A673 (cell line): Measurements from ENCODE around the gene KIF9. TPM values are rescaled to one million over a fixed set of nuclear protein-coding genes. Genes with fewer than 3 reads are reported as not detected.
"Not testable (repeated sequence)": the region's sequence is repeated elsewhere in the genome, so short reads cannot be mapped to it uniquely, and the experiment has no call there.

Experiments used
- BruUV-seq: library from RNA; stranded (reverse); fragments of 400-500 nt; replicated peaks from 2 replicates; lab custom pipeline; 2021; lab: Mats Ljungman, UMichigan
- CTCF ChIA-PET: fragments of 300-600 bp; sonication (Branson Sonifier 250); formaldehyde crosslinking; loops from one replicate; lab custom pipeline; 2022; ENCODE audit warnings: antibody characterized with exemption; lab: Charles Lee
- POLR2A ChIA-PET: fragments of 300-600 bp; sonication (Branson Sonifier 250); formaldehyde crosslinking; loops from one replicate; lab custom pipeline; 2022; ENCODE audit warnings: antibody characterized with exemption; ENCODE audit not compliant: low non-redundant PET; lab: Charles Lee
- DNase-seq: peaks from one replicate; pipeline ENCODE4 v3.0.0-alpha.2; 2015; ENCODE audit warnings: low spot score
- H3K27ac ChIP-seq: fragments of 200-600 bp; sonication (generic); 2 replicates; pipeline ENCODE4 v1.5.1; 2016; ENCODE audit warnings: mixed run types, low read depth, mild to moderate bottlenecking, mixed read lengths, antibody characterized with exemption, low read length; ENCODE audit not compliant: poor library complexity, severe bottlenecking
- H3K27me3 ChIP-seq: fragments of 200-600 bp; sonication (generic); replicated peaks from 2 replicates; pipeline ENCODE4 v1.6.1; 2017; ENCODE audit warnings: mixed run types, low read depth, mild to moderate bottlenecking, mixed read lengths, antibody characterized with exemption, low read length; ENCODE audit not compliant: insufficient read depth, poor library complexity
- H3K36me3 ChIP-seq: fragments of 200-600 bp; sonication (generic); 2 replicates; pipeline ENCODE4 v1.6.1; 2016; ENCODE audit warnings: mixed run types, mild to moderate bottlenecking, mixed read lengths, antibody characterized with exemption, low read length; ENCODE audit not compliant: insufficient read depth, poor library complexity, severe bottlenecking
- H3K4me1 ChIP-seq: fragments of 200-600 bp; sonication (generic); 2 replicates; pipeline ENCODE4 v1.6.1; 2017; ENCODE audit warnings: mixed run types, mild to moderate bottlenecking, mixed read lengths, antibody characterized with exemption, low read length; ENCODE audit not compliant: insufficient read depth, poor library complexity, severe bottlenecking
- H3K4me3 ChIP-seq: fragments of 200-600 bp; sonication (generic); 2 replicates; pipeline ENCODE4 v1.5.1; 2016; ENCODE audit warnings: low read depth, mixed run types, mild to moderate bottlenecking, mixed read lengths, low read length; ENCODE audit not compliant: poor library complexity, severe bottlenecking
- H3K9me3 ChIP-seq: fragments of 200-600 bp; sonication (generic); 2 replicates; pipeline ENCODE4 v1.6.1; 2016; ENCODE audit warnings: mixed run types, low read depth, mild to moderate bottlenecking, mixed read lengths, antibody characterized with exemption, low read length; ENCODE audit not compliant: poor library complexity, severe bottlenecking
- CTCF ChIP-seq: fragments of 300-800, 200-600 bp; sonication (generic); conservative IDR thresholded peaks from 2 replicates; pipeline ENCODE4 v1.5.1; 2017; ENCODE audit warnings: low read depth, mild to moderate bottlenecking, antibody characterized with exemption, low read length, moderate library complexity, mixed read lengths
- EZH2 ChIP-seq: fragments of 200-600 bp; sonication (generic); IDR thresholded peaks from 2 replicates; pipeline ENCODE4 v1.6.1; 2017; ENCODE audit warnings: borderline replicate concordance, low read depth, mild to moderate bottlenecking, mixed read lengths, antibody characterized with exemption, low read length; ENCODE audit not compliant: poor library complexity, severe bottlenecking
- intact Hi-C: fragments of 100-400 bp; cut with micrococcal nuclease; formaldehyde crosslinking; loops from one replicate; pipeline ENCODE4 v1.10.0; 2022; ENCODE audit not compliant: unreplicated experiment
- total RNA-seq: library from RNA; stranded (reverse); gene quantifications from 2 replicates; pipeline ENCODE4 v1.2.3, GENCODE V29; 2021

Gene KIF9
- total RNA-seq, 1 experiment from 2014 or later = 4.7 TPM

- TF ChIP-seq CTCF = no peak
- TF ChIP-seq EZH2 = no peak
- Histone ChIP-seq H3K27me3 (no peaks in the 10 kb centered on the region), H3K9me3 (no peaks in the 10 kb centered on the region), H3K36me3 (no peaks in the 10 kb centered on the region), H3K27ac (no peak overlapping the region), H3K4me1 (no peaks in the 10 kb centered on the region), H3K4me3 (no peak overlapping the region)
- no peak for DNase-seq
- BruUV-seq = no TSS peak
- intact Hi-C loops = loop anchor here (2.0 kb wide), 1 partner anchor 401 kb away; no protein-coding TSS in a partner anchor
- ChIA-PET CTCF (interaction anchor here (0.6 kb wide), 1 partner anchor 215 kb away, joined by 5 read pairs; no protein-coding TSS in a partner anchor), POLR2A (interaction anchor here (0.6 kb wide), 1 partner anchor 347 kb away, joined by 8 read pairs; no protein-coding TSS in a partner anchor)
Observed at GRCh38 chr3:47323431-47324277, 41.1 kb upstream of the KIF9 start.

GRCh38 chr3:47319956-47320355 is 37.4 kb upstream of the KIF9 start:
- POLR2A ChIA-PET = no interaction called here
- Histone ChIP-seq H3K27ac (no peak overlapping the region), H3K36me3 (no peaks in the 10 kb centered on the region), H3K9me3 (no peaks in the 10 kb centered on the region), H3K4me1 (peaks cover 1% of the 10 kb centered on the region), H3K27me3 (no peaks in the 10 kb centered on the region), H3K4me3 (no peak overlapping the region)
- BruUV-seq = no TSS peak
- no peak for DNase-seq
- intact Hi-C loops = no loop called here
- TF ChIP-seq EZH2 (no peak), CTCF (no peak)
- CTCF ChIA-PET = no interaction called here

- no TSS peak for BruUV-seq
- CTCF ChIA-PET = no interaction called here
- no peak overlapping the region for H3K4me3 ChIP-seq
- H3K4me1 ChIP-seq = peaks cover 5% of the 10 kb centered on the region
- POLR2A ChIA-PET = no interaction called here
- TF ChIP-seq EZH2 = no peak
- no peak for TF ChIP-seq CTCF
- no peak for DNase-seq
- H3K36me3 ChIP-seq = no peaks in the 10 kb centered on the region
- no peaks in the 10 kb centered on the region for H3K27me3 ChIP-seq
- no peaks in the 10 kb centered on the region for H3K9me3 ChIP-seq
- H3K27ac ChIP-seq = no peak overlapping the region
- intact Hi-C loops = no loop called here
Observed at GRCh38 chr3:47318916-47319315, 36.3 kb upstream of the KIF9 start.

- DNase-seq, POLR2A ChIA-PET, H3K9me3 ChIP-seq, BruUV-seq, intact Hi-C loops, H3K4me1 ChIP-seq, H3K27me3 ChIP-seq, H3K36me3 ChIP-seq, H3K27ac ChIP-seq, CTCF ChIA-PET, H3K4me3 ChIP-seq: not testable (repeated sequence)
Observed at GRCh38 chr3:47316151-47316550, 33.6 kb upstream of the KIF9 start.
